Bronchial epithelial cell (primary cell): ENCODE results near the gene MYO18A. TPM values are rescaled to one million over a fixed set of nuclear protein-coding genes. Genes with fewer than 3 reads are reported as not detected.

ENCODE experiments used
- DNase-seq: peaks from one replicate; pipeline ENCODE4 v3.0.0-alpha.2; 2010; ENCODE audit warnings: low read depth
- FAIRE-seq: peaks from 2 replicates; lab custom pipeline; 2011; peaks lifted over from hg19 to GRCh38; lab: Jason Lieb, UNC
- H3K27me3 ChIP-seq: 2 replicates; pipeline ENCODE4 v1.5.1; 2011; ENCODE audit warnings: low read length; ENCODE audit not compliant: control insufficient read depth, insufficient read depth
- H3K36me3 ChIP-seq: 2 replicates; pipeline ENCODE4 v1.5.1; 2011; ENCODE audit warnings: low read length; ENCODE audit not compliant: control insufficient read depth, insufficient read depth
- H3K4me3 ChIP-seq: 2 replicates; pipeline ENCODE4 v1.5.1; 2011; ENCODE audit warnings: mild to moderate bottlenecking, low read depth, low read length, control low read depth
- CTCF ChIP-seq: IDR thresholded peaks from 2 replicates; pipeline ENCODE4 v1.5.1; 2011; ENCODE audit warnings: mild to moderate bottlenecking, moderate library complexity, low read length, control low read depth, inconsistent platforms; ENCODE audit not compliant: insufficient read depth, severe bottlenecking
- total RNA-seq: library from RNA; depleted of rRNA; stranded (reverse); fragments of >200 nt; gene quantifications from 2 replicates; pipeline ENCODE4 v1.2.1, GENCODE V29; 2014

Gene MYO18A
- total RNA-seq, 1 donor from 2014 or later = 23.4 TPM

GRCh38 chr17:29162082-29162908, 17.9 kb downstream of the MYO18A start:
- peaks cover 21% of the 10 kb centered on the region for H3K36me3 ChIP-seq
- H3K4me3 ChIP-seq = no peak overlapping the region
- FAIRE-seq = no peak
- TF ChIP-seq CTCF = no peak
- H3K27me3 ChIP-seq = no peaks in the 10 kb centered on the region
- no peak for DNase-seq

GRCh38 chr17:29160253-29160652, 19.9 kb downstream of the MYO18A start:
- no peaks in the 10 kb centered on the region for H3K27me3 ChIP-seq
- FAIRE-seq (no peak), DNase-seq (no peak)
- H3K4me3 ChIP-seq = no peak overlapping the region
- H3K36me3 ChIP-seq = peaks cover 13% of the 10 kb centered on the region
- TF ChIP-seq CTCF = no peak

GRCh38 chr17:29159306-29159860, 20.8 kb downstream of the MYO18A start:
- no peak for TF ChIP-seq CTCF
- Histone ChIP-seq H3K27me3 (no peaks in the 10 kb centered on the region), H3K4me3 (no peak overlapping the region), H3K36me3 (peaks cover 12% of the 10 kb centered on the region)
- no peak for DNase-seq
- no peak for FAIRE-seq

- DNase-seq (no peak), FAIRE-seq (no peak)
- no peak overlapping the region for H3K4me3 ChIP-seq
- peaks cover 11% of the 10 kb centered on the region for H3K36me3 ChIP-seq
- TF ChIP-seq CTCF = no peak
- H3K27me3 ChIP-seq = no peaks in the 10 kb centered on the region
Observed at GRCh38 chr17:29158488-29159275, 21.5 kb downstream of the MYO18A start.

- Histone ChIP-seq H3K27me3 (no peaks in the 10 kb centered on the region), H3K36me3 (peaks cover 9% of the 10 kb centered on the region), H3K4me3 (no peak overlapping the region)
- no peak for TF ChIP-seq CTCF
- DNase-seq (no peak), FAIRE-seq (no peak)
Observed at GRCh38 chr17:29158096-29158487, 22.1 kb downstream of the MYO18A start.
